Endothelial cell (in vitro differentiated cells): ENCODE results near the gene CHRNA4. TPM values are rescaled to one million over a fixed set of nuclear protein-coding genes. Genes with fewer than 3 reads are reported as not detected.
"Not testable (repeated sequence)": the region's sequence is repeated elsewhere in the genome, so short reads cannot be mapped to it uniquely, and the experiment has no call there.

Experiments used
- DNase-seq: peaks from one replicate; pipeline ENCODE4 v3.0.0; 2021; ENCODE audit warnings: low spot score
- H3K27ac Mint-ChIP-seq: one replicate; pipeline ENCODE4 v1.8.0; 2021; ENCODE audit warnings: mixed read lengths, inconsistent platforms; ENCODE audit not compliant: unreplicated experiment
- H3K27me3 Mint-ChIP-seq: one replicate; pipeline ENCODE4 v1.8.0; 2021; ENCODE audit warnings: mild to moderate bottlenecking, moderate library complexity, mixed read lengths, inconsistent platforms; ENCODE audit not compliant: unreplicated experiment
- H3K36me3 Mint-ChIP-seq: one replicate; pipeline ENCODE4 v1.8.0; 2021; ENCODE audit warnings: mild to moderate bottlenecking, low read depth, mixed read lengths, inconsistent platforms; ENCODE audit not compliant: unreplicated experiment
- H3K4me1 Mint-ChIP-seq: one replicate; pipeline ENCODE4 v1.8.0; 2021; ENCODE audit warnings: mild to moderate bottlenecking, mixed read lengths, inconsistent platforms; ENCODE audit not compliant: unreplicated experiment
- H3K4me3 Mint-ChIP-seq: one replicate; pipeline ENCODE4 v1.8.0; 2021; ENCODE audit warnings: mild to moderate bottlenecking, mixed read lengths, inconsistent platforms; ENCODE audit not compliant: unreplicated experiment
- H3K9me3 Mint-ChIP-seq: one replicate; pipeline ENCODE4 v1.8.0; 2021; ENCODE audit warnings: mixed read lengths, inconsistent platforms; ENCODE audit not compliant: unreplicated experiment
- total RNA-seq: library from RNA; stranded (reverse); fragmentation: NEBNext Ultra II Directional; extraction: Animal tissue kit (Norgen Biotek cat#: 25700); gene quantifications from one replicate; pipeline ENCODE4 v1.2.1, GENCODE V29; 2021; ENCODE audit not compliant: unreplicated experiment
- TF ChIP-seq, protein P1 (sequence below): fragments of 200-600 bp; sonication (generic); IDR thresholded peaks from one replicate; pipeline ENCODE4 v1.5.0; 2021; ENCODE audit warnings: antibody characterized with exemption; ENCODE audit not compliant: unreplicated experiment

The CHRNA4 gene
- total RNA-seq, 1 donor from 2014 or later: 2.6 TPM

DNA sequence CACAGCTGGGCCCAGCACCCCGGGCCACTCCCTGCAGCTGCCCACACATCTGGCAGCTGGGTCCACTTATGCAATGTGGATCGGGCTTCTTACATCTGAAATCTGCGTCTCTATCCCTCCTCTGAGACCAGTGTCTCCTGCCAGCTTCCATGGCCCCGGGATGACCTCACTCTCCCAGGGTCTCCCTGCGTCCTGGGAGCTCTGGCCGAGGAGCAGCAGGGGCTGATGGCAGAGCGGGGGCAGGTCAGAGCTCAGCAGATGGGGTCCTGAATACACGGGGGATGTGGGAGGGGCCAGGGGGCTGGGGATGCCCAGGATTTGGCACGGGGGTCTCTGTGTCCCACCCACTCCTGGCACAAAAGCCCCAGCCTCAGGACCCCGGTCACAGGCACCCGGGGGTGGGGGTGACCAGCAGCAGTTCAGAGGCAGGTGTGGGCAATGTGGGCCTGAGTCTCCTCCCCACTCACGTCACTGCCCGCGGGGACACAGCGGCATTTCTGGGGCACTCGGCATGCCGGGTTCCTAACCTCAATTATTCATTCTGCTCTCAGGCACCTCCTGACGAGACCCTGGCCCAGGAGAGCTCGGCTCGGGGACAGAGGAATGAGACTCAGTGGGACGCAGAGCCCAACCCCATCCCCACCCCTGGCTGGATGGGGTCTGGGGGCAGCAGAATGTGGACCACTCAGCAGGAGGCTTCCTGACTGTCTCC, 16.4 kb downstream of the CHRNA4 start:
- DNase-seq: no peak
- Mint-ChIP-seq H3K27ac (no peak overlapping the region), H3K4me1 (peaks cover 11% of the 10 kb centered on the region), H3K27me3 (peaks cover 2% of the 10 kb centered on the region), H3K9me3 (no peaks in the 10 kb centered on the region), H3K36me3 (peaks cover 16% of the 10 kb centered on the region), H3K4me3 (no peak overlapping the region)
- TF ChIP-seq, protein P1, sequence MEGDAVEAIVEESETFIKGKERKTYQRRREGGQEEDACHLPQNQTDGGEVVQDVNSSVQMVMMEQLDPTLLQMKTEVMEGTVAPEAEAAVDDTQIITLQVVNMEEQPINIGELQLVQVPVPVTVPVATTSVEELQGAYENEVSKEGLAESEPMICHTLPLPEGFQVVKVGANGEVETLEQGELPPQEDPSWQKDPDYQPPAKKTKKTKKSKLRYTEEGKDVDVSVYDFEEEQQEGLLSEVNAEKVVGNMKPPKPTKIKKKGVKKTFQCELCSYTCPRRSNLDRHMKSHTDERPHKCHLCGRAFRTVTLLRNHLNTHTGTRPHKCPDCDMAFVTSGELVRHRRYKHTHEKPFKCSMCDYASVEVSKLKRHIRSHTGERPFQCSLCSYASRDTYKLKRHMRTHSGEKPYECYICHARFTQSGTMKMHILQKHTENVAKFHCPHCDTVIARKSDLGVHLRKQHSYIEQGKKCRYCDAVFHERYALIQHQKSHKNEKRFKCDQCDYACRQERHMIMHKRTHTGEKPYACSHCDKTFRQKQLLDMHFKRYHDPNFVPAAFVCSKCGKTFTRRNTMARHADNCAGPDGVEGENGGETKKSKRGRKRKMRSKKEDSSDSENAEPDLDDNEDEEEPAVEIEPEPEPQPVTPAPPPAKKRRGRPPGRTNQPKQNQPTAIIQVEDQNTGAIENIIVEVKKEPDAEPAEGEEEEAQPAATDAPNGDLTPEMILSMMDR: no peak

DNA sequence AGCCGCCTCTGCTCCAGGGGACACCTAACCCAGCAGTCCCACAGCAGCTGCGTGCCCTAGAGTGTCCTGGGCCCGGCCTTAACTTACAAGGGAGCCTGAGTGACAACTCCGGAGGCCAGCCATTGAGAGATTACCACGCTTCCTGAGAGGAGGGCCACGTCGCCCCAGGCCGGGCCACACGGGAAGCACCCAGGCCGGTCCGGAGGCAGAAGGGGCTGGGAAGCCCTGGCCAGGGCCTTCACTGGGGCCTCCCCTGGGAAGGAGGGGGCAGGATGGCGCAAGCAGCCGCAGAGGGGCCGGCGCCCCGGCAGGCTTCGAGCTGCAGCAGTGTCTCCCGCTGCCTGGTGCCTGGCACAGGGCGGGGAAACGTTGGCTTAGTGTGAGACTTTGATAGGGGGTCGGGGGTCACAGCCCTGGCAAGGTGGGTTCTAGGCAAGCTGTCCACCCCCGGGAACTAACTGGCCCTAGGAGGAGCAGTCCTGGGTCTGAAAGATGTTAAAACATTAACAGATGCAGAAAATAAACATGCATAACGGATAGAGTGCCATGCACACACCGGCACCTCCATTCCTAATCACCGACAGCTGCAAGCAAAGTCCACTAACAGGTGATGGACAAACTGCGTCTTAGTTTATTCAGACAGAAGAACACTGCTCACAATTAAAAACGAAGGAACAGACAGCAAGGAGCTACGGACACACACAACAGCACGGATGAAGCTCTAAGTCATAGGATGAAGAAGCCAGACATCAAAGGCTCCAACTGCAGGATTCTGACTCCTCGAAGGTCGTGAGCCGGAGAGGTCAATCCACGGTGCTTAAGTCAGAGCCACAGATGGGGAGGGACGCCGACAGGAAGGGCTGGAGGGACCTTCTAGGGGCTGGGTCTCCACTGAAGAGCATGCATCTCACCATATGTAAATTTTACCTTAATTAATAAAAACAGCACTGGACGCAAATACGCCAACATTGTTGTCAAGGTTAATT, 17.4 kb downstream of the CHRNA4 start:
- Mint-ChIP-seq H3K4me1 (peaks cover 11% of the 10 kb centered on the region), H3K4me3 (no peak overlapping the region), H3K27ac (no peak overlapping the region), H3K9me3 (no peaks in the 10 kb centered on the region), H3K36me3 (peaks cover 16% of the 10 kb centered on the region), H3K27me3 (peaks cover 4% of the 10 kb centered on the region)
- DNase-seq: no peak
- TF ChIP-seq, protein P1: no peak

DNA sequence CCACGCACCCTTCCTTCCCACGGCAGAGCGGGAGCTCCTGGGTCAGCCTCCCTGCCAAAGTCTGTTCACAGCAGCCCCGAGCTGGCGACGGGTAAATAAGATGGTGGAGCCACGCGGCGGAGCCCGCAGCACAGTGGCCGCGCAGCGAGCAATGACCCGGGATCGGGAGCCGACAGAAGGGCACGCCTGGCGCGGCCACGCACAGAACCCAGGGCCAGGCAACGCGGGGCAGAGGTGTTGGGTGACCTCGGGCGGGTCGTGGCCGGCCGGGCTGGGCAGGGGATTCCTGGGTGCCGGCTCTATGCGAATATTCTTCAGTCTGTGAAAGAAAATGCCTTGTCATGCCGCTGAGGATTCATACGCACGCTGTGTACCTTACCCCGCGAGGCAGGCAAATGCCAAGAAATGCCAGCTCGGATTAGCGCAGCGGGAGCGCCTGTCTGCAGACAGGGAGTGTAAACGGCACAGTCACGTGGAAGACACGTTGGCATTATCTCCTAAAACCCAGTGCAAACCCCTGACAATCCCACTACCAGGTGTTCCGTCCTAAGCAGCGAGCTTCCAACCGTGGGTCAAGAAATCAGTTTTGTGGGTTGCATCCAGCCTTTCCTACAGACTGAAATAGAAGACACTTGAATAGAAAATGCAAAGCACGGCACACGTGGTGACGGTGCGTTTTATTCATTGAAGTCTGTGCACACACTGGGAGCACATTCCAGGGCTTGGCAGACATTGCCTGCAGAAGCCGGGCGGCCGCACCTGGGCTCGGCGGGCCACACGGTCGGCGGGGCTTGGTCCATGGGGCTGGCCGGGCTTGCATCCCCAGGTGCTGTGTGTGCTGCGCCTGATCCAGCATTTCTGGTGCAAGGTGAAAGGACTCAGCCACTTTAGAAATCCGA, 18.3 kb downstream of the CHRNA4 start:
- Mint-ChIP-seq H3K4me3 (no peak overlapping the region), H3K9me3 (no peaks in the 10 kb centered on the region), H3K4me1 (peaks cover 15% of the 10 kb centered on the region), H3K36me3 (peaks cover 16% of the 10 kb centered on the region), H3K27ac (no peak overlapping the region), H3K27me3 (peaks cover 4% of the 10 kb centered on the region)
- TF ChIP-seq, protein P1: no peak
- no peak for DNase-seq

DNA sequence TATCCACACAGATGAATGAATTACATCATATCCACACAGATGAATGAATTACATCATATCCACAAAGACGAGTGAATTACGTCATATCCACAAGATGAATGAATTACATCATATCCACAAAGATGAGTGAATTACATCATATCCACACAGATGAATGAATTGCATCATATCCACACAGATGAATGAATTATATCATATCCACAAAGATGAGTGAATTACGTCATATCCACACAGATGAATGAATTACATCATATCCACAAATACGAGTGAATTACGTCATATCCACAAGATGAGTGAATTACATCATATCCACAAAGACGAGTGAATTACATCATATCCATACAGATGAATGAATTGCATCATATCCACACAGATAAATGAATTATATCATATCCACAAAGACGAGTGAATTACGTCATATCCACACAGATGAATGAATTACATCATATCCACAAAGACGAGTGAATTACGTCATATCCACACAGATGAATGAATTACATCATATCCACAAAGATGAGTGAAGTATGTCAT, 20.9 kb downstream of the CHRNA4 start:
- peaks cover 16% of the 10 kb centered on the region for H3K36me3 Mint-ChIP-seq
- H3K4me3 Mint-ChIP-seq, H3K27me3 Mint-ChIP-seq, H3K9me3 Mint-ChIP-seq, DNase-seq, H3K27ac Mint-ChIP-seq: not testable (repeated sequence)
- H3K4me1 Mint-ChIP-seq: peaks cover 34% of the 10 kb centered on the region

DNA sequence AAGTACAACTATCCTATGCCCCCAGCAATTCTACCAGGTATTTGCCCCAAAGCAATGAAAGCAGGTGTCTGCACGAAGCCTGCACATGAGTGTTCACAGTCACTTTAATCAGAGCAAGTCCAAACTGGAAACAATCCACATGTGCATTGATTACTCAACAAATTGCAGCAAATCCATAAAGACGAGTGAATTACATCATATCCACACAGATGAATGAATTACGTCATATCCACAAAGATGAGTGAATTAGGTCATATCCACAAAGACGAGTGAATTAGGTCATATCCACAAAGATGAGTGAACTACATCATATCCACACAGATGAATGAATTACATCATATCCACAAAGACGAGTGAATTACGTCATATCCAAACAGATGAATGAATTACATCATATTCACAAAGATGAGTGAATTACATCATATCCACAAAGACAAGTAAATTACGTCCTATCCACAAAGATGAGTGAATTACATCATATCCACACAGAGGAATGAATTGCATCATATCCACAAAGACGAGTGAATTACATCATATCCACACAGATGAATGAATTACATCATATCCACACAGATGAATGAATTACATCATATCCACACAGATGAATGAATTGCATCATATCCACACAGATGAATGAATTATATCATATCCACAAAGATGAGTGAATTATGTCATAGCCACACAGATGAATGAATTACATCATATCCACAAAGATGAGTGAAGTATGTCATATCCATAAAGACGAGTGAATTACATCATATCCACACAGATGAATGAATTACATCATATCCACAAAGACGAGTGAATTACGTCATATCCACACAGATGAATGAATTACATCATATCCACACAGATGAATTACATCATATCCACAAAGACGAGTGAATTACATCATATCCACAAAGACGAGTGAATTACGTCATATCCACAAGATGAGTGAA, 21.7 kb downstream of the CHRNA4 start:
- not testable (repeated sequence) for H3K27ac Mint-ChIP-seq, H3K4me3 Mint-ChIP-seq, H3K9me3 Mint-ChIP-seq, H3K27me3 Mint-ChIP-seq, DNase-seq
- Mint-ChIP-seq H3K36me3 (peaks cover 16% of the 10 kb centered on the region), H3K4me1 (peaks cover 38% of the 10 kb centered on the region)
